Left lung (tissue), 10 donors: Measurements from ENCODE around the gene CNTD1. TPM values are rescaled to one million over a fixed set of nuclear protein-coding genes. Genes with fewer than 3 reads are reported as not detected.

Experiments used
- ATAC-seq: fragments of 200-7000 bp; cut with Tn5 transposase; one replicate; pipeline ENCODE4 v1.9.1; 2020; ENCODE audit warnings: moderate library complexity
- DNase-seq, 4 donors: peaks; one replicate each; pipeline ENCODE4 v3.0.0-alpha.2; 2013 to 2020
- H3K27ac ChIP-seq, 2 donors: fragments of 200-600 bp; sonication (generic) in 1 of 2; one replicate each; pipeline versions ENCODE4 v1.5.0 to v1.8.0; 2020 to 2021
- H3K27me3 ChIP-seq, 2 donors: fragments of 200-600 bp; sonication (generic) in 1 of 2; one replicate each; pipeline versions ENCODE4 v1.5.0 to v1.8.0; 2020 to 2021
- H3K36me3 ChIP-seq, 2 donors: fragments of 200-600 bp; sonication (generic) in 1 of 2; one replicate each; pipeline versions ENCODE4 v1.5.0 to v1.8.0; 2020 to 2021
- H3K4me1 ChIP-seq, 2 donors: fragments of 200-600 bp; one replicate each; pipeline ENCODE4 v1.8.0; 2021
- H3K4me3 ChIP-seq, 2 donors: fragments of 200-600 bp; sonication (generic) in 1 of 2; one replicate each; pipeline versions ENCODE4 v1.5.0 to v1.8.0; 2020 to 2021; ENCODE audit warnings: mild to moderate bottlenecking in 1 of 2
- H3K9me3 ChIP-seq, 2 donors: fragments of 200-600 bp; sonication (generic) in 1 of 2; one replicate each; pipeline versions ENCODE4 v1.5.0 to v1.8.0; 2020 to 2021
- CTCF ChIP-seq, 2 donors: fragments of 200-600 bp; sonication (generic) in 1 of 2; IDR thresholded peaks; one replicate each; pipeline versions ENCODE4 v1.5.0 to v1.8.0; 2021; ENCODE audit warnings: antibody characterized with exemption in 2 of 2
- intact Hi-C, 2 donors: fragments of 100-400 bp; cut with DNase I; formaldehyde crosslinking; loops; one replicate each; pipeline versions ENCODE4 v1.11.2 to v1.14.2; 2022
- polyA plus RNA-seq, 6 donors: library from polyadenylated mRNA; unstranded; fragments of 120-200 nt; gene quantifications; one replicate each; pipeline ENCODE4 v1.2.1, GENCODE V29; 2013; ENCODE audit not compliant: insufficient read length in 6 of 6
- total RNA-seq, 2 donors: library from RNA; stranded (reverse); fragmentation: NEBNext Ultra II Directional; extraction: Animal tissue kit (Norgen Biotek cat#: 25700); gene quantifications; one replicate each; pipeline ENCODE4 v1.2.1, GENCODE V29; 2021
- donor health status: DM: no; HTN: yes; CAD: no.
- donor health status: DM: no; HTN: no; CAD: no.

Gene CNTD1
- total and polyA plus RNA-seq, 8 donors, result 1.5 to 3.4 (median 2.6) TPM; not detected in 1

- intact Hi-C loops, result loop anchor here in 1 of 2 donors (5.0 kb wide), 1 partner anchor 99 kb away; no protein-coding TSS in a partner anchor
- DNase-seq (no peak), ATAC-seq (no peak)
- H3K36me3 ChIP-seq, result peaks cover 0 to 61% of the 10 kb centered on the region in 2 donors
- no peak overlapping the region for H3K4me3 ChIP-seq
- H3K27ac ChIP-seq, result no peak overlapping the region
- H3K9me3 ChIP-seq, result no peaks in the 10 kb centered on the region
- H3K4me1 ChIP-seq, result peaks cover 12 to 28% of the 10 kb centered on the region in 2 donors
- TF ChIP-seq CTCF (IDR thresholded peaks at IDR 0.05), result no peak
- H3K27me3 ChIP-seq, result no peaks in the 10 kb centered on the region
Observed at GRCh38 chr17:42821176-42821575, 22.5 kb downstream of the CNTD1 start.

DNA sequence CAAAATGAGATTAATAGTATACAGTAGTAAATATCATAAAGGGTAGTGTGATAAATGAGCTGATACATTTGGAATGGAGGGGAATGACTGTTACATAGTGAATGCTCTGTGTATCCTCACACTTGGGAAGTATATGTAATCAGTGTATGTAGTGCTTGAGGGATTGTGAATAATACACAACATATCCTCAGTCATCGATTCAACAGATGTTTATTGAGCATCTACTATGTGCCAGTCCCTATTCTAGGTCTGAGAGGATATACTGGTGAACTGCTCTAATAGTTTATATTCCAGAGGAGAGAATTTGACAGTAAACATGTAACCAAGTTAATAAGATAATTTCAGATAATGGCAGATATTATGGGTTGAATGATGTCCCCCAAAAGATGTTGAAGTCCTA lies 28.8 kb downstream of the CNTD1 start:
- Histone ChIP-seq H3K9me3 (no peaks in the 10 kb centered on the region), H3K36me3 (no peaks in the 10 kb centered on the region), H3K27me3 (no peaks in the 10 kb centered on the region), H3K27ac (no peak overlapping the region), H3K4me3 (no peak overlapping the region), H3K4me1 (peaks cover 14 to 23% of the 10 kb centered on the region in 2 donors)
- no peak for ATAC-seq
- no peak for TF ChIP-seq CTCF (IDR thresholded peaks at IDR 0.05)
- intact Hi-C loops, result no loop called here
- no peak for DNase-seq

GRCh38 chr17:42830971-42831370 lies 32.3 kb downstream of the CNTD1 start:
- Histone ChIP-seq H3K27me3 (no peaks in the 10 kb centered on the region), H3K4me3 (no peak overlapping the region), H3K36me3 (peaks cover 0 to 11% of the 10 kb centered on the region in 2 donors), H3K4me1 (peaks cover 12 to 34% of the 10 kb centered on the region in 2 donors), H3K27ac (no peak overlapping the region), H3K9me3 (no peaks in the 10 kb centered on the region)
- no peak for ATAC-seq
- DNase-seq, result no peak
- intact Hi-C loops, result no loop called here
- TF ChIP-seq CTCF (IDR thresholded peaks at IDR 0.05), result no peak

- Histone ChIP-seq H3K27me3 (no peaks in the 10 kb centered on the region), H3K9me3 (no peaks in the 10 kb centered on the region), H3K4me1 (peaks cover 12 to 38% of the 10 kb centered on the region in 2 donors), H3K27ac (peak overlapping the region; percentile 79 to 91), H3K4me3 (peak overlapping the region; percentile 79 to 98), H3K36me3 (peaks cover 0 to 25% of the 10 kb centered on the region in 2 donors)
- TF ChIP-seq CTCF (IDR thresholded peaks at IDR 0.05), result no peak
- ATAC-seq (no peak), DNase-seq (no peak)
- intact Hi-C loops, result no loop called here
Observed at GRCh38 chr17:42832213-42832933, 33.7 kb downstream of the CNTD1 start.

- H3K9me3 ChIP-seq, result no peaks in the 10 kb centered on the region
- peak; percentile 95 for ATAC-seq
- H3K4me3 ChIP-seq, result peak within 1 kb of the TSS; percentile 79 to 98
- intact Hi-C loops, result no loop called here
- no peaks in the 10 kb centered on the region for H3K27me3 ChIP-seq
- TF ChIP-seq CTCF (IDR thresholded peaks at IDR 0.05), result peak in 1 of 2 donors; percentile 15
- peaks cover 12 to 38% of the 10 kb centered on the region in 2 donors for H3K4me1 ChIP-seq
- H3K36me3 ChIP-seq, result peaks cover 0 to 33% of the 10 kb centered on the region in 2 donors
- peak; percentile 93 to 99 (median 94) for DNase-seq
- peak within 1 kb of the TSS; percentile 79 to 91 for H3K27ac ChIP-seq
Observed at GRCh38 chr17:42832934-42833766, 34.5 kb downstream of the CNTD1 start, which contains the start of gene PSME3. PSME3 (plus strand) TSS chr17:42833397; CDS start chr17:42833632, 235 bp downstream.
